K562 (cell line): ENCODE measurements around the gene EWSR1. TPM values are rescaled to one million over a fixed set of nuclear protein-coding genes. Genes with fewer than 3 reads are reported as not detected.

Experiments
- BCLAF1 ChIP-seq, 2 experiments: fragments of 450-650 bp in 1 of 2; IDR thresholded peaks; 2 replicates each; pipeline ENCODE4 v1.6.1; 2011 to 2017; ENCODE audit warnings: low read depth in 2 of 2, antibody characterized with exemption in 1 of 2, borderline replicate concordance in 1 of 2, low read length in 1 of 2, mild to moderate bottlenecking in 1 of 2, mixed read lengths in 1 of 2; ENCODE audit not compliant: control insufficient read depth in 1 of 2
- CBX3 ChIP-seq, 2 experiments: IDR thresholded peaks; 1 replicate in 1 of 2; 2 replicates in 1 of 2; pipeline ENCODE4 v1.6.1; 2012; ENCODE audit warnings: inconsistent platforms in 2 of 2, low read length in 2 of 2, borderline replicate concordance in 1 of 2, control low read depth in 1 of 2
- HLTF ChIP-seq: fragments of 450-650 bp; IDR thresholded peaks from 2 replicates; pipeline ENCODE4 v1.6.1; 2016
- MGA ChIP-seq: fragments of 450-650 bp; IDR thresholded peaks from 2 replicates; pipeline ENCODE4 v1.6.1; 2016; ENCODE audit warnings: mild to moderate bottlenecking, moderate library complexity
- MNT ChIP-seq, 2 experiments: fragments of 450-650 bp; conservative IDR thresholded peaks; 2 replicates each; pipeline ENCODE4 v1.6.1; 2017; ENCODE audit warnings: mild to moderate bottlenecking in 2 of 2, moderate library complexity in 2 of 2
- MTA3 ChIP-seq: fragments of 450-650 bp; formaldehyde crosslinking; IDR thresholded peaks from 2 replicates; pipeline ENCODE4 v1.6.1; 2017; ENCODE audit warnings: mild to moderate bottlenecking, borderline replicate concordance
- POLR2H ChIP-seq: IDR thresholded peaks from 2 replicates; pipeline ENCODE4 v1.6.1; 2016; ENCODE audit warnings: missing genetic modification characterization, low read depth, mild to moderate bottlenecking, control low read depth, missing compliant biosample characterization, moderate library complexity
- SMAD1 ChIP-seq: fragments of 150-350 bp; IDR thresholded peaks from 2 replicates; pipeline ENCODE4 v1.6.1; 2014; ENCODE audit warnings: low read length, low read depth; ENCODE audit not compliant: partially characterized antibody
- ZFP36 ChIP-seq: fragments of 150-350 bp; IDR thresholded peaks from 2 replicates; pipeline ENCODE4 v1.6.1; 2018; ENCODE audit warnings: low read length, low read depth; ENCODE audit not compliant: partially characterized antibody
- ZNF668 ChIP-seq: fragments of 250-450 bp; sonication (Bioruptor Pico); IDR thresholded peaks from 2 replicates; pipeline ENCODE4 v1.8.0; 2022; ENCODE audit warnings: mild to moderate bottlenecking, inconsistent platforms
- polyA plus RNA-seq, 8 experiments: library from polyadenylated mRNA; depleted of rRNA in 4 of 8; stranded (reverse) in 5 of 8; unstranded in 3 of 8; fragments of >200 nt; fragmentation: Nextera tagmentation in 2 of 8; fragmentation: Illumina TruSeq in 1 of 8; extraction: Ambion mirVana in 2 of 8; extraction: Trizol in 1 of 8; gene quantifications; 2 replicates each; pipeline versions ENCODE4 v1.2.1 to v1.2.3, GENCODE V29; 2011 to 2014; ENCODE audit warnings: inconsistent platforms in 1 of 8, missing spikeins in 1 of 8
- total RNA-seq, 7 experiments: library from RNA; depleted of rRNA in 6 of 7; stranded (reverse); fragments of >200 nt in 6 of 7; fragmentation: Illumina TruSeq in 2 of 7; extraction: Trizol in 2 of 7; gene quantifications; 2 replicates each; pipeline versions ENCODE4 v1.2.1 to v1.2.3, GENCODE V29; 2011 to 2021; ENCODE audit warnings: low replicate concordance in 1 of 7

The EWSR1 gene
- total and polyA plus RNA-seq, 9 of the 15 experiments (the other 6 are each of a cell fraction or from before 2014, with no cell fraction given): 83.3 to 450 (median 239) TPM

- TF ChIP-seq MGA (peak; percentile 51; the same call in 1 of the 2 replicates), BCLAF1 (IDR thresholded peaks at IDR 0.05; ENCODE audit: borderline replicate concordance in 1 of 2, control insufficient read depth in 1 of 2, low read depth in 2 of 2, low read length in 1 of 2) (peak; percentile 66 to 96; a peak in 2 of 4 replicates), MTA3 (peak; percentile 40; the same call in 1 of the 2 replicates), POLR2H (tag) (peak; percentile 74), SMAD1 (no peak), MNT (conservative IDR thresholded peaks at IDR 0.05) (peak; percentile 80 to 82), CBX3 (IDR thresholded peaks at IDR 0.05; ENCODE audit: borderline replicate concordance in 1 of 2, low read length in 2 of 2) (no peak), ZNF668 (no peak), ZFP36 (no peak), HLTF (no peak)
Measured at GRCh38 chr22:29267858-29268510, at the start of gene EWSR1, which contains the start of gene RHBDD3 (continued).
